GM19324 (cell line): ENCODE data around the gene WDR12.
A peak's percentile ranks its signal among the peaks of the same experiment; 100 is the strongest.
"Not testable (repeated sequence)": the region's sequence is repeated elsewhere in the genome, so short reads cannot be mapped to it uniquely, and the experiment has no call there.

Source experiments
- ATAC-seq: cut with Tn5 transposase; IDR thresholded peaks from one replicate; pipeline ENCODE4 v1.9.1; 2021; ENCODE audit warnings: mild to moderate bottlenecking, moderate library complexity; ENCODE audit not compliant: unreplicated experiment, low FRiP score

WDR12 gene

DNA sequence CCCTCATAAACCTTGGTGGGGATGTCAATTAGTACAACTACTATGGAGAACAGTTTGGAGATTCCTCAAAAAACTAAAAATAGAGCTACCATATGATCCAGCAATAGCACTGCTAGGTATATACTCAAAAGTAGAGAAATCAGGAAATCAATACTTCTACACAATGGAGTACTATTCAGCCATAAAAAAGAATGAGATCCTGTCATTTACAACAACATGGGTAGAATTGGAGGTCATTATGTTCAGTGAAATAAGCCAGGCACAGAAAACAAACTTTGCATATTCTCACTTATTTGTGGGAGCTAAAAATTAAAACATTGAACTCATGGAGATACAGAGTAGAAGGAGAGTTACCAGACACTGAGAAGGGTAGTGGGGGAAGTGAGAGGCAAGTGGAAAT lies 6.0 kb downstream of the WDR12 start:
- not testable (repeated sequence) for ATAC-seq

DNA sequence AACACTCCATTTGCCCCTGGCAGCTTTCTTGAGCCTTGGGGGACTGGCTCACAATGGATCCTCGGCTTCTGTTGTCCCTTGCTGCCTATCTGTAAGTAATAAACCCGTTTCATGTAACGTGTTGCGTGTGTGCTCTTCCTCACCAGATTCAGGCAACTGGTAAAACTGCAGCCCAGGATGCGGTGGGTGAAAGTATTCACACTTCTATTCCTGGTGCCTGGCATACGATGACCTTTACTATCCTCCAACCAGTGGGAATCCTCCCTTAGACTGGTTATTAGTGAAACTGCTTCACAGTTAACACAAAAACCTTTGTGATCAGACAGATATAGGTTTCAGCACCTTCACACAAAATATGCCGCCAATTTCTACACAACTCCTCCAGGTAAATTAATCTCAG lies 26.3 kb downstream of the WDR12 start:
- ATAC-seq: no peak

- no peak for ATAC-seq
Measured at GRCh38 chr2:202883987-202884675, 27.3 kb downstream of the WDR12 start.

GRCh38 chr2:202881570-202881969 lies 29.9 kb downstream of the WDR12 start:
- ATAC-seq: no peak

GRCh38 chr2:202877699-202878098 lies 33.8 kb downstream of the WDR12 start:
- no peak for ATAC-seq

- peak; percentile 71 for ATAC-seq
Measured at GRCh38 chr2:202871300-202872141, 40.0 kb downstream of the WDR12 start, which contains the start of gene ICA1L. TSS of gene ICA1L (minus strand) at chr2:202871766. CDS start at chr2:202829009, 42,757 bp downstream.

DNA sequence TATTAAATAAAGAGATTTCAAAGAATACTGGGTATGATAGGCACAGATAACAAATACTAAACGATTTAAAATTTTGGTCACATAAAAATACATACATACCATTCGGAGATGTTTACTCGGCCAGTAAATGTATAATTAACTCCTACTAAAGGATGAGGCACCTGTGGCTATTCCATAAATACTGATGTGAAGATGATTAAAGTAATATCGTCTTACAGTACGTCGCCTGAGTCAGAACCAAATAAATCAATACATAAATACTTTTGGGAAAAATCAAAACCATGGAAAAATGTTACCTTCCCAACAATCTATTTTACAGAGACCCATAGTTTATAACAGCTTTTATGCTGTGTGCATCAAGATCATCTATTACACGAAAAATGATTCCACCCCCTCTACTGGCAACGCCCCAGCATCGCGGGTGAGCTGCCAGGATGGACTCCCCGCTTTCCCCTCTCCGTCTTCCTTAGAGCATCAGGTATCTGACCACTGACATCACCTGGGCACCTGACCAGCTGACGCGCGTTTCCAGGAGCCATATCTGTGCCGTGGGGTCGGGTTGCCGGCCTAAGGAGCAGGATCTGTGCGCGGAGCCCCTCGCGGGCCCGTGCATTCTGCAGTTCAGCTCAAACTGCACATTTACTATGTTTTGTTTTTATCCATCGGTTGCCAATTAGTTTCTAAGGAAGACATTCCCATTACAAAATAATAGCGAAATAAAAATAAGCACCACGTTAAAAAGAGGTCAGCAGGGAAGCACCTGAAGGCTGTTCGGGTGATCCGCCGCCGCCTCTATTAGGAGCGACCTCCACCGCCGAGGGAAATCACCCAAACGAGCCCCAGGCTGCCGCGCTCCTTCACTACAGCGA lies 40.8 kb downstream of the WDR12 start:
- peak; percentile 77 for ATAC-seq

GRCh38 chr2:202861987-202862386 lies 49.5 kb downstream of the WDR12 start:
- no peak for ATAC-seq

DNA sequence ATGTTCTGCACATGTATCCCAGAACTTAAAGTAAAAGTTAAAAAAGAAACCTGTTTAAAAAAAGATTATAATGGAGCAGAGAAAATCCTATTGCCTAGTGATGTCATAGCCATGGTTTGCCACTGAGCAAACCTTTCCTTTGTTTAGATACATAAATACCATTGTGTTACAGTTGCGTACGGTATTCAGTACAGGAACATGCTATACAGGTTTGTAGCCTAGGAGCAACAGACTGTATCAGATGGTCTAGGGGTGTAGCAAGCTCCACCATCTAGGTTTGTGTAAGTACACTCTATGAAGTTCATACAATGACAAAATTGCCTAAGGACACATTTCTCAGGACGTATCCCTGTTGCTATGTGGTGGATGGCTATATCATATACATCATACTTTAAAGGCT lies 52.9 kb downstream of the WDR12 start:
- ATAC-seq: no peak

- ATAC-seq: not testable (repeated sequence)
Measured at GRCh38 chr2:202849343-202849742, 62.1 kb downstream of the WDR12 start.

DNA sequence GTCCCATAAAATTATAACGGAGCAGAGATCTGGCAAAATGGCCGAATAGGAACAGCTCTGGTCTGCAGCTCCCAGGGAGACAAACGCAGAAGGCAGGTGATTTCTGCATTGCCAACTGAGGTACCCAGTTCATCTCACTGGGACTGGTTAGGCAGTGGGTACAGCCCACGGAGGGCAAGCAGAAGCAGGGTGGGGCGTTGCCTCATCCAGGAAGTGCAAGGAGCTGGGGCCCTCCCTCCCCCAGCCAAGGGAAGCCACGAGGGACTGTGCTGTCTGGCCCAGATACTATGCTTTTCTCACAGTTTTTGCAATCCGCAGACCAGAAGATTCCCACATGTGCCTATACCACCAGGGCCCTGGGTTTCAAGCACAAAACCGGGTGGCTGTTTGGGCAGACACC lies 62.7 kb downstream of the WDR12 start:
- ATAC-seq: no peak

DNA sequence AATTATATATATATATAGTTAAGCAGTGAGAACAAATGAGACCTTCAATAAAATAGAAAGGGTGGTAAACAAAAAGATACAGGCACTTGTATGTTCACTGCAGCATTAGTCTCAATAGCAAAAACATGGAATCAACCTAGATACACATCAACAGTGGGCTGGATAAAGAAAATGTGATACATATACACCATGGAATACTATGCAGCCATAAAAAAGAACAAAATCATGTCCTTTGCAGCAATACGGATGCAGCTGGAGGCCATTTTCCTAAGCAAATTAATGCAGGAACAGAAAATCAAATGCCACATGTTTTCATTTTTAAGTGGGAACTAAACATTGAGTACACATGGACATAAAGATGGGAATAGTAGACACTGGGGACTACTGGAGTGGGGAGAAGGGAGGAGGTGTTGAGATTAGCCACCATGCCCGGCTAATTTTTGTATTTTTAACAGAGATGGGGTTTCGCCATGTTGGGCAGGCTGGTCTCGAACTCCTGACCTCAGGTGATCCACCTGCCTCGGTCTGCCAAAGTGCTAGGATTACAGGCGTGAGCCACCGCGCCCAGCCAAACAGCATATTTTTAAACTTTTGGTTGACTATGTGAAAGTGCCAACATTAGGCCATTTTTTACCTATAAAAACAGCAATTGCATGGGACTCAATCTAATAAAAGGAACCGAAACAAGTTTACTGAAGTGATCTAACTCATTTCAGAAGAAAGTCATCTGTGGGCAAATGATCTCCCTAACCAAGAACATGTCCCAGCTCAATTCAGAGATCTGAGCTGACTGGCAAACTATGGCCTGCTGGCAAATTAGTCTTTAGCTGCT lies 63.6 kb downstream of the WDR12 start:
- no peak for ATAC-seq

DNA sequence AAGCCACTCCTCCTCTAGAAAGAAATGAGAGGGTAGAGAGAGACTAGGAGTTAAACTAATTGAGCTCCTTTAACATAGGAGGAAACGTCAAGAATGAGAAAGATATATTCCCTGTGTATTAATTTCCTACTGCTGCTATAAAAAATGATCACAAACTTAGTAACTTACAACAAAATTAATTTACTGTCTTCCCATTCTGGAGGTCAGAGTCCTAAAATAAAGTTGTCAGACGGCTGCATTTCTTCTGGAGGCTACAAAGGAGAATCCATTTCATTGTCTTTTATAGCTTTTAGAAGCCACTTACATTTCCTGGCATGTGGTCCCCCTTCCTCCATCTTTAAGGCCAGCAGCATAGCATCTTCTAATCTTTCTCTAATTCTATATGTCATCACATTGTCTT lies 66.8 kb downstream of the WDR12 start:
- ATAC-seq: no peak

DNA sequence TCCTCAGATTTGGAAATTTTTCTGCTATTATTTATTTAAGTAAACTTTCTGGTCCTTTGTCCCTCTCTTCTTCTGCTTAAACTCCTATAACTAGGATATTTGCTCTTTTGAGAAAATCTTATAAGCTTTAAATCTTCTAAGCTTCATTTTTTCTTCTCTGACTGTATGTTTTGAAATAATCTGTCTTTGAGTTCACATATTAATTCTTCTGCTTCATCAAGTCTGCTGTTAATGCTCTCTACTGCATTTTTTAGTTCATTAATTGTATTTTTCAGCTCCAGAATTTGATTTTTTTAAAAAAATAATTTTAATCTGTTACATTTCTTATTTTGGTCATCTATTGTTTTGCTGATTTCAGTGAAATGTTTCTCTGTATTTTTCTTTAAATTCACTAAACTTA lies 68.8 kb downstream of the WDR12 start:
- ATAC-seq: no peak

GRCh38 chr2:202841090-202841867 lies 70.2 kb downstream of the WDR12 start:
- no peak for ATAC-seq

DNA sequence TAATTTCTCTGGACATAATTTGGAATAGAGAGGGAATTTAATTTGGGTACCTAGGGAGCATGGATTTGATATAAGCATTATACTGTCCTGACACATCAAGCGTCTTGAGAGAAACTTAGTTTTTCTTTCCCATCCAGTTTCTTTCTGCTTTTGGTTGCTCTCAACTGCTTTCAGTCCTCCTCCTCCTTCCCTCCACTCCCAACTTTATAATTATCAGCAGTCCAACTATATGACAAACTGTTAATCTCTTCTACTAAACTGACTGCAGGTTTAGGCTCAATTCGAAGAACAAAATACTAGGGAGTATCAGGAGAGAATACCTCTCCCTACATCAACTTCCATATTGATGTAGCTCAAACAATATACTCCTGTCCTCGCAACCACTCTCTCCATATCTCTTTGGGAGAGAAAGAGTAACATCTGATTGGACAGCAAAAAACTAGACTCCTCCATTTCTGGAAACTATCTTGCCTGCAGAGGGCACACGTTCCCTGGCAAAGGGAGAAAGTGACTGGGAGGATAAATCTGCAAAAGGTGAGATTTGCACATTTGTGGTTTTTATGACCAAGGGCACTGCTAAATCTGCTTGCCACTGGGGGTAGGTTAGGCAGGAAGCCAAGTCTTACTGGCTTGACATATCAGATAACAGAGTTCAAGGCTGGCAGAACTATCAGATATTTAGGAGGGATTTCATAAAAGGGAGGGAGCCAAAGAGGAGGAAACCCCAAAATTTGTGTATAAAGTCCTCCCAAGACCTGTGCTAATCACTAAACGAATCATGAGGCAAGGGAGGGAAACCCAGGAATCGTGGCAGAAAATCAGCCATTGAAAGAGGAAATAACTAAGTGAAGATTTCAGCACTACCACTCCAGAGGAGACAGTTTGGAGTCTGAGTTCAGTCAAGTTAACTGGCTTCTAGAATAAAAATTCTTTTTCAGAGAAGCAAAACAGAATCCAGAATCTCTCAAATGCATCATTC lies 79.9 kb downstream of the WDR12 start:
- no peak for ATAC-seq

DNA sequence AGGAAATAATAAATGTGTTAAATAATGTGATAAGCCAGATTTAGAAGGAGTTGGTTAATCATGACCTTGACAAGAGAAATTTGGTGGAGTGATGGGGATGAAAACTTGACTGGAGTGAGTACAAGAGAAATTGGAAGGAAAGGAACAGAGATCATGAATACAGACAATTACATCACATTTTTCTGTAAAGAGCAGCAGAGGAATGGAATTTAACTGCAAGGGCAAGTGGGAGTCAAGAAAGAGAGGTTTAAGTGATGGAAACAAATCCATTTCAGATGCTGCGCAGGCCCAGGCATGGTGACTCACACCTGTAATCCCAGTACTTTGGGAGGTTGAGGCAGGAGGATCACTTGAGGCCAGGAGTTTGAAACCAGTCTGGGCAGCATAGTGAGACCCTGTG lies 86.6 kb downstream of the WDR12 start:
- no peak for ATAC-seq
